ENCODE measurements around the gene PCNA.

DNA sequence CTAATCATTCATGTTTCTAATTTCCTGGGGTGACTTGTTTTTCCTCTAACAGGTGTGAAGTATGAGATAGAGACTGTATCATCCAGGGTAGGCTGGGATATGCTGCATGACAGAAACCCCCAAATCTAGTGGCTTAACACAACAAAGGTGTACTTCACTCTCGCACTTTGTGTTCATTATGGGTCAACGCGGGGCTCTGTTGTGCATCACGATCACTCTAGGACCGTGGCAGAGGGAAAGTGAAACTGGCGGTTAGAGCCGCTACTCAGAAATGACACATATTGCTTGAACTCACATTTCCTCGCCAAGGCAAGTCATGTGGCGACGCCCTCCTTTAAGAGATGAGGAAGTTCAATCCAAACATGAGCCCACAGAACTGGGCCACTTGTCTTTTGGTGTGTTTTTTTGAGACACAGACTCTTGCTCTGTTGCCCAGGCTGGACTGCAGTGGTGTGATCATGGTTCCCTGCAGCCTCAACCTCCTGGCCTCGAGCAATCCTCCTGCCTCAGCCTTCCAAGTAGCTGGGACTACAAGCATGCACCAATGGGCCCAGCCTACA, 41.3 kb downstream of the PCNA start:
- TF ChIP-seq, protein P1, sequence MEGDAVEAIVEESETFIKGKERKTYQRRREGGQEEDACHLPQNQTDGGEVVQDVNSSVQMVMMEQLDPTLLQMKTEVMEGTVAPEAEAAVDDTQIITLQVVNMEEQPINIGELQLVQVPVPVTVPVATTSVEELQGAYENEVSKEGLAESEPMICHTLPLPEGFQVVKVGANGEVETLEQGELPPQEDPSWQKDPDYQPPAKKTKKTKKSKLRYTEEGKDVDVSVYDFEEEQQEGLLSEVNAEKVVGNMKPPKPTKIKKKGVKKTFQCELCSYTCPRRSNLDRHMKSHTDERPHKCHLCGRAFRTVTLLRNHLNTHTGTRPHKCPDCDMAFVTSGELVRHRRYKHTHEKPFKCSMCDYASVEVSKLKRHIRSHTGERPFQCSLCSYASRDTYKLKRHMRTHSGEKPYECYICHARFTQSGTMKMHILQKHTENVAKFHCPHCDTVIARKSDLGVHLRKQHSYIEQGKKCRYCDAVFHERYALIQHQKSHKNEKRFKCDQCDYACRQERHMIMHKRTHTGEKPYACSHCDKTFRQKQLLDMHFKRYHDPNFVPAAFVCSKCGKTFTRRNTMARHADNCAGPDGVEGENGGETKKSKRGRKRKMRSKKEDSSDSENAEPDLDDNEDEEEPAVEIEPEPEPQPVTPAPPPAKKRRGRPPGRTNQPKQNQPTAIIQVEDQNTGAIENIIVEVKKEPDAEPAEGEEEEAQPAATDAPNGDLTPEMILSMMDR (IDR thresholded peaks at IDR 0.05; ENCODE audit: low read depth, low read length, poor library complexity, severe bottlenecking) = no peak
- TF ChIP-seq EZH2phosphoT487 (IDR thresholded peaks at IDR 0.05; ENCODE audit: borderline replicate concordance, low read length) = no peak

All from DOHH2 (cell line).